Hematopoietic multipotent progenitor cell (in vitro differentiated cells): Measurements from ENCODE around the gene SERPINE1. TPM values are rescaled to one million over a fixed set of nuclear protein-coding genes. Genes with fewer than 3 reads are reported as not detected.
"Not testable (repeated sequence)": the region's sequence is repeated elsewhere in the genome, so short reads cannot be mapped to it uniquely, and the experiment has no call there.

Source experiments
- DNase-seq, 3 donors: peaks; one replicate each; pipeline ENCODE4 v3.0.0-alpha.2; 2011 to 2015; ENCODE audit warnings: low read depth in 2 of 3, low spot score in 2 of 3
- total RNA-seq: library from RNA; depleted of rRNA; stranded (reverse); fragments of >200 nt; gene quantifications from one replicate; pipeline ENCODE4 v1.2.3, GENCODE V29; 2012

The SERPINE1 gene
- total RNA-seq, 1 donor: 14.8 TPM

DNA sequence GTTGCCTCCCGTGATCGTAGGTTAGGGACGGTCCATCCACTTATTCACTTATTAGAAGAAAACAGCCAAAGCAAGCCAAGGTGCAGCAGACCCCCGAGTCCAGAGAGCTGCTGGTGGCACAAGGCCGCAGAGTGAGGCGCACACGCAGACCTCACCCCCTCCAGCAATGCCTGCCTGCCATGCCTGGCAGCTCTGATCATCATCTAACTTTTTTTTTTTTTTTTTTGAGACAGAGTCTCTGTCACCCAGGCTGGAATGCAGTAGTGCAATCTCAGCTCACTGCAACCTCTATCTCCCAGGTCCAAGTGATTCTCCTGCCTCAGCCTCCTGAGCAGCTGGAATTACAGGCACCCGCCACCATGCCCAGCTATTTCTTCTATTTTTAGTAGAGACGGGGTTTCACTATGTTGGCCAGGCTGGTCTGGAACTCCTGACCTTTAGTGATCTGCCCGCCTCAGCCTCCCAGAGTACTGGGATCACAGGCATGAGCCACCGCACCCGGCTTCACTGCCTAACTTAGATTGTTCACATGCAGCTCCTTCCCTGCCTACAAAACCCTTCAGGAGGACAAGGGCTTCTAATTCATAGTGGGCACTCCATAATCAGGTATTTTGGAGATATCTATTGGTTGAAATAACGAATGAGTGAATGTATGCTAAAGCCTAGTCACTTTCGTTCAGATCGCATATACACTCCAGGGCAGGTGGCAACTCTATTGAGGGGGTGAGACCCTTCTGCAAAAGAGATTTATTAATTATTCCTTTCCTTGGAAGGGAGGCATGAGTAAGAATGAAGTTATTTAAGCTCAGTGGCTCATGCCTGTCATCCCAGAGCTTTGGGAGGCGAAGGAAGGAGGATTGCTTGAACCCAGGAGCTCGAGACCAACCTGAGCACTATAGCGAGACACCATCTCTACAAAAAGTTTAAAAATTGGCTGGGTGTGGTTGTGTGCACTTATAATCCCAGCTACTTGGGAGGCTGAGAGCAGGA is 25.8 kb upstream of the SERPINE1 start:
- DNase-seq: no peak

DNA sequence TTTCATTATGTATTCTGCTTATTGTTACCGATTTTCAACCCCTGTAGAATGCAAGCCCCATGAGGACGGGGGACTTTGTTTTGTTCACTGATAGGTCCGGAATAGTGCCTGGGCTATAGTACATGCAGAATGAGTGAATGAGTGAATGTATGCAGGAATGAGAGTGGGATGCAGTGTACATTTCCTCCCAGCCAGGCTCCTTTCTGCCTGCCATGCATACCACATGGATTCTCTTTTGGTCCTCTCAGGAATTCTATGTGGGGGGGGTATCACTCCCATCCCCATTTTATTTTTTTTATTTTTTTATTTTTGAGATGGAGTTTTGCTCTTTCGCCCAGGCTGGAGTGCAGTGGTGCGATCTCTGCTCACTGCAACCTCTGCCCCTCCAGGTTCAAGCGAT is 24.9 kb upstream of the SERPINE1 start:
- DNase-seq: no peak

DNA sequence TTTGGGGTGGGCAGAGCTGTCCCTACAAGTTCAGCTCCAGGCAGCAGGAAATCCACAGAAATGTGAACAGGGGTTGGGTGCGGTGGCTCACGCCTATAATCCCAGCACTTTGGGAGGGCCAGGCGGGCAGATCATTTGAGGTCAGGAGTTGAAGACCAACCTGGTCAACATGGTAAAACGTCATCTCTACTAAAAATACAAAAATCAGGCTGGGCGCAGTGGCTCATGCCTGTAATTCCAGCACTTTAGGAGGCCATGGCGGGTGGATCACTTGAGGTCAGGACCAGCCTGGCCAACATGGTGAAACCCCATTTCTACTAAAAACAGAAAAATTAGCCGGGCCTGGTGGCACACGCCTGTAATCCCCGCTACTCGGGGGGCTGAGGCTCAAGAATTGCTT is 23.2 kb upstream of the SERPINE1 start:
- DNase-seq: not testable (repeated sequence)

DNA sequence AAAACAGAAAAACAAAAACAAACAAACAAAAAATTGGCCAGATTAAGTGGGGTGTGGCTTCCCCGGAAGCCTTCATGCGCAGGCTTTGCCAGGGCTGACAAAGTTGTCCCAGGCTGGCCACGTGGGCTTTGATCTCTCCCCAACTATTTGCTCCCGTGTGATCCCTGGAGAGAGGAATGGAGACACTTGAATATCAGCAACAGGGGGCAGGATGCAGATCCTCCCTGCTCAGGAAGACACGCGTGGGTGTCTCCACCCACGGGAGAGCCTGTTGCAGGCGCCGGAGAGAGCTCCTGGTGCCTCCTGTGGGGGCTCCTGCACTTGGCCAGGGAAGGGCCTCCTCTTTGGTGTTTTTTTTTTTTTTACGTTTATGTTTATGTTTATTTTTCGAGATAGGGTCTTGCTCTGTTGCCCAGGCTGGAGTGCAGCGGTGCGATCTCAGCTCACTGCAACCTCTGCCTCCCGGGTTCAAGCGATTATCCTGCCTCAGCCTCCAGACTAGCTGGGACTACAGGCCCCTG is 22.7 kb upstream of the SERPINE1 start:
- no peak for DNase-seq

DNA sequence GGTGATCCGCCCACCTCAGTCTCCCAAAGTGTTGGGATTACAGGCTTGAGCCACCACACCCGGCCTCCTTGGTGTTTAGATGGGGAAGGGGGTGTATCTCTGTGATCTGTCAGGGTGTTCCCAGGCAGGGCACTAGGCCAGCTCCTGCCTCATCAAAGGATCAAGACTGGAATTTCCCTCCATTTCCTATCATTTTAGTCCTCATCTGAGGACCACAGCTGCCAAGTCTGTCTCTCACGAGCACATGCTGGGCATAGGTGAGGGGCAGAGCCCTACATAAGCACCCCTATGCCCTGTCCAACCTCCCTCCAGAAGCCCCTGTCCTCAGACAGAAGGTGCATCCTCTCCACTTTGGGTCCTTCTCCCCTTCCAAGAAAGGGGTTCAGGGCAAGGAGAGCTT is 22.1 kb upstream of the SERPINE1 start:
- DNase-seq: no peak

DNA sequence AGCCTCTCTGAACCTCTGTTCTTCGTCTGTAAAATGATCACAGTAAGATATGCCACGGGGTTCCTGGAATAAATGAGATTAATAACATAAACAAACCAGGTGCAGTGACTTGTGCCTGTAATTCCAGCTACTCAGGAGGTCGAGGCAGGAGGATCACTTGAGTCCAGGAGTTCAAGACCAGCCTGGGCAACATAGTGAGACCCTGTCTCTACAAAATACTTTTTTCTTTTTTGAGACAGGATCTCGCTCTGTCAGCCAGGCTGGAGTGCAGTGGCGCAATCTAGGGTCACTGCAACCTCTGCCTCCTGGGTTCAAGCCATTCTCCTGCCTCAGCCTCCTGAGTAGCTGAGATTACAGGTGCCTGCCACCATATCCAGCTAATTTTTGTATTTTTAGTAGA is 21.7 kb upstream of the SERPINE1 start:
- not testable (repeated sequence) for DNase-seq

DNA sequence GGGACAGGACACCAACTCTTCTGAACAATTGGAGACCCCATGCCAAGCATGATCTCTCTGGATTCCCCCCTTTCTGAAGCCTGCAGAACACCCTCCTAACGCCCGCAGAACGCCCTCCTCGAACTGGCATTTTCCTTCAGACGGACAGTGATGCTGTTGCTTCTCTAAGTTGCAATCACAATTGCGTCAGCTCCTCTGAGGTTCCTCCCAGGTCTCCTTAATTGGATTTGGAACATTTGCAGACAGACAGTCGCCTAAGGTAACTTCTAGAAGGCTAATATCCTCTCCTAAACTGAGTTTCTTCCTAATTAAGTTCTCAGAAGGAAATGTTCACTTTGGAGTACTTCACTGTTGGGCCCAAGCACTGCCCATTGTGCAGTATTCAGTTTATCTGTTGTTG is 20.5 kb upstream of the SERPINE1 start:
- DNase-seq: no peak

DNA sequence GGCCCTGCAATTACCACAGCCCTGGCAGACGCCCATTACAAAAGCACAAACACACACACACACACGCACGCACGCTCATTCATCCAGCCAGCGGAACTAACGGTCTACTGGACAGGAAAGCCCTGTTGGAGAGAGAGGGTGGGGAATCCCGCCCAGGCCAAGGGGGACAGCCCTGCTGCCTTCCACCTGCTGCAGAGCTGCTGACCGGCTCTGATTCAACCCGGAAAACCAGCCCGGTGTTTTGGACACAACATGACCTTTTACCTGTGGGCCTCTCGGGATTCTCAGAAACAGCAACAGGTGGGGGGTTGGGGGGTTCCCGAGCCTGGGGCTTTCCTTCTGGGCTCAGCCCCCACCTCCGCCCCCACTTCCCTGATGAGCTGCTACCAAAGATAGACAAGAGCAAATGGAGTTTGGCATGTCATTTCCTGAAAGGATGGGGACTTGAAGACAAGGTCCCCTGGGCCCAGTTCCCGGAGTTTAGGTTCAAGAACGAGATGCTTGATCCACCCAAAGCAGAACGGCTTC is 18.5 kb upstream of the SERPINE1 start:
- DNase-seq: no peak

DNA sequence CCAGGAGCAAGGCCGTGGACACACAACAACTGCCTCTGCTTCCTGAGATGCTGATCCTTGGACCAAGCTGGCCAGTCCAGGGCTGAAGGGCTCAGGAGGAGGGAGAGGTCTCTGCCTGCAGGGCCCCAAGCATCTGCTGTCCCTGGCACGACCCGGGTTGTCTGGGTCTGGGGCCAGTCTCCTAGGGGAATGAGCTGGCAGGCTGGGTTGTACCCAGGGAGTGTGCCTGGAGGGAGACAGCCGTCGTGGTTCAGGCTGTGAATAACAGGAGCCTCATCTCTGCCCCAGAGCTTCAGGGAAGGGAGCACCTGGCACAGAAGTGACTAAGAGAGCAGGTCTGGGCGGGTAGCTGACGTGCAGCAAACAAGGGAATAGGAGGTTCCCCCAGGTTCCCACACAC is 17.9 kb upstream of the SERPINE1 start:
- no peak for DNase-seq

DNA sequence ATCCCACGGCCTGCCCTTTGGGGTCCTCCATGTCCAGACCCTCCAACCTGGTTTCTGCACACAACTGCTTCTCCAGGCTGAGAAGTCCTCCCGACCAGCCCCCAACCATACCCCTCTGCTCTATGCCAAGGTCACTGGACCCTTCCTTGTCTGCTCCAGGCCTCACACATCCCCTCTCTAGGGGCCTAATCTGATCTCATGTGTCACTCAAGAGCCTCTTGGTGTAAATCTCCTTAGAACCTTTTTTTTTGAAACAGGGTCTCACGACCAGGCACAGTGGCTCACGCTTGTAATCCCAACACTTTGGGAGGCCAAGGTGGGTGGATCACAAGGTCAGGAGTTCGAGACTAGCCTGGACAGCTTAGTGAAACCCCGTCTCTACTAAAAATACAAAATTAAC is 17.5 kb upstream of the SERPINE1 start:
- no peak for DNase-seq

DNA sequence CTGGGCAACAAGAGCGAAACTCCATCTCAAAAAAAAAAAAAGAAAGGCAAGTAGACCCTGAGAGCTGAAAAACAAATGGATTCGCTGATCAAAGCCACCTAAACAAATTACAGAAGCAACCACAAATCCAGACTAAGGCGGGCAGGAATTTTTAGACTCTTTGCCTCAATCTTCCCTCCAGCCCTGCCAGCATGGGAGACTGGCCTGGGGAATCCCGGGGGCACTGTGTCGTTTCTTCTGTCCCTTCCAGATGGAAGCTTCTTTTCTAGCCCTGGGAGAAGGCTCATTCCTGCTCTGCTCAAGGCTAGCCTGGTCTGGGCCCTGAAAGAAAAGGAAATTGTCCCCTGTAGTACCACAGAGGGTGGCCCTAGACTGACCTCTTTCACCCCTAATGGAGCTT is 15.6 kb upstream of the SERPINE1 start:
- no peak for DNase-seq

DNA sequence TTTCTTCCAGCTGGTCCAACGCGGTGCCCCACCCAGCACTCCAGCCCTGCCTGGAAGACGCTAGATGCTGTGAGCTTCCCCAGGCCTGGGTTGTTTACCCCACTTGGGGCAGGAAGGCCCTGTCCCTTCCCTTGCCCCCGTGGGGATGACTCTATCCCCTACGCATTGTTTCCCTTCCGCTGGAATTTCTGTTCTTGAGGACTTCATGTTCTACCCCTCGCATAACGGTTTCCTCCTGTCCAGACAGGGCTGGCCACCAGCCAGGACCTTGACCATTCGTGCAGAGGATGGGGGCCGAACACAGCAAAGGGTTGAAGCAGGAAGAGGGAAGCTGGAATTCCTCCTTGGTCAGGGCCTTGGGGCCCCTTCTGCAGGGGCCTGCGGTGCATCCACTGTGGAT is 14.7 kb upstream of the SERPINE1 start:
- no peak for DNase-seq

DNA sequence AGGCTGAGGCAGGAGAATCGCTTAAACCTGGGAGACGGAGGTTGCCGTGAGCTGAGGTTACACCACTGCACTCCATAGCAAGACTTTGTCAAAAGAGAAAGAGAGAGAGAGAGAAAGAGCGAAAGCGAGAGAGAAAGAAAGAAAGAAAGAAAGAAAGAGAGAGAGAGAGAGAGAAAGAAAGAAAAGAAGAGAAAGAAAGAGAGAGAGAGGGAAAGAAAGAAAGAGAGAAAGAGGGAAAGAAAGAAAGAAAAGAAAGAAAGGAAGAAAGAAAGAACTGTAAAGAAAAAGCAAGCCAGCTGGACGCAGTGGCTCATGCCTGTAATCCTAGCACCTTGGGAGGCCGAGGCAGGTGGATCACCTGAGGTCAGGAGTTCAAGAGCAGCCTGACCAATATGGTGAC is 13.8 kb upstream of the SERPINE1 start:
- not testable (repeated sequence) for DNase-seq

DNA sequence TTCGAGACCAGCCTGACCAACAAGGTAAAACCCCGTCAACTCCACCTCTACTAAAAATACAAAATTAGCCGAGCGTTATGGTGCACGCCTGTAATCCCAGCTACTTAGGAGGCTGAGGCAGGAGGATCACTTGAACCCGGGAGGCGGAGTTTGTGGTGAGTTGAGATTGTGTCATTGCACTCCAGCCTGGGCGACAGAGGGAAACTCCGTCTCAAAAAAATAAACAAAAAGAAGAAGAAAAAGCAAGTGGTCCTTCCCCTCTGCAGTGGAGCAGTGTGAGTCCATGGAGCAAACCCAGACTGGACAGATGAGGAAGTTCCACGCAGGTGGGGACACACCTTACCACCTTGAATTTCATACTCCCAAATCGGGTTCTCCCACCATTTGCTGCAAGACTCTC is 13.1 kb upstream of the SERPINE1 start:
- DNase-seq: no peak

DNA sequence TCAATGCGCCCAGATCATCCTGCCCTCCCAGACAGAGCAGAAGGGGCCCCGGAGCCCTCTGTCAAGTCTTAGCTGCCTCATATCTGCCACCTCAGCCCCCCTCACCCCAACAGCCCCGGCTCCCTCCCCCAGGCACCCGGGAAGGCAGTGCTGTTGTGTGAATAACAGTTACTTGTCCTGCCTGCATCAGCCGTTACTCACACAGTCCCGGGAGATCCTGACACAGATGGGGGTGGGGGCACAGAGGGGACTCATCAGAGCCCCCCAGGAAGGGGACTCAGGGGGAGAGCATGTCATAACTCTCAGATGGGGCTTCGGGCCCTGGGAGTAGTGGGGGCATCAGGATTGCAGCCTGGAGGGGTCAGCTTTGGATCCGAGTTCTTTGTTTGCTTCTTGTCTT is 12.4 kb upstream of the SERPINE1 start:
- no peak for DNase-seq

DNA sequence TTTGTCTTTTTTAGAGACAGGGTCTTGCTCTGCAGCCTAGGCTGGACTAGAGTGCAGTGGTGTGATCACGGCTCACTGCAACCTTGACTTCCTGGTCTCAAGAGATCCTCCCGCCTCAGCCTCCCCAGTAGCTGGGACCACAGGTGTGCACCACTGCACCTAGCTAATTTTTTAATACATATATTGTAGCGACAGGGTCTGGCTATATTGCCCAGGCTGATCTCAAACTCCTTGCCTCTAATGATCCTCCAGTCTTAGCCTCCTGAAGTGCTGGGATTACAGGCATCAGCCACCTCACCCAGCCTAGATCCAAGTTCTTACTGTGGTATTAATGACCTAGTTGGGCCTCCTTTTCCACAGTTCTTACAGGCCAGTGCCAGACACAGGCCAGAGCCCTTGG is 11.7 kb upstream of the SERPINE1 start:
- no peak for DNase-seq

DNA sequence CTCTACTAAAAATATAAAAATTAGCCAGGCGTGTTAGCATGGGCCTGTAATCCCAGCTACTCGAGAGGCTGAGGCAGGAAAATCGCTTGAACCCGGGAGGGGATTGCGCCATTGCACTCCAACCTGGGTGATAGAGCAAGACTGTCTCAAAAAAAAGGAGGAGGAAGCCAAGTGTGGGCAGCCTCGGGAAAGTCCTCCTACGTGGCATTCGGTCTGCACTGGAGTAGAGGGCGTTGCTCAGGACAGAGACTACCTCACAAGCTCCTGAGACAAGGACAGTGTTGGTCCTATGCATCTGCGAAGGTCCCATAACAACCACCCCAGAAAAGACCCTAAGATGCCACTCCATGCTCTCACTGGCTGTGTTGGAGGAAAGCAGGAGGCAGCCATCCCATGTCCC is 10.0 kb upstream of the SERPINE1 start:
- no peak for DNase-seq

DNA sequence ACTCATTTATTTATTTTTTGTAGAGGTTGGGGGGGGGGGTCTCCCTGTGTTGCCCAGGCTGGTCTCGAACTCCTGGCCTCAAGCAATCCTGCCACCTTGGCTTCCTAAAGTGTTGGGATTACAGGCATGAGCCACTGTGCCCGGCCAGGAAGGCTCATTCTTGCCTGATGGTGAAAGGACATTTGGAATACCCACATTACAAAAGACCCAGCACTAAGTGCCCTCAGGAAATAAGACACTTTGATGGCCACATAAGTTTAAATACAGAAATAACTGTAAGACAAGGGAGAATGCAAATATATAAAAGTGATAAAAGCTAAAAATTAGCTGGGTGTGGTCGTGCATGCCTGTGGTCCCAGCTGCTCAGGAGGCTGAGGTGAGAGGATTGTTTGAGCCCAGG is 8.0 kb upstream of the SERPINE1 start:
- DNase-seq: no peak

DNA sequence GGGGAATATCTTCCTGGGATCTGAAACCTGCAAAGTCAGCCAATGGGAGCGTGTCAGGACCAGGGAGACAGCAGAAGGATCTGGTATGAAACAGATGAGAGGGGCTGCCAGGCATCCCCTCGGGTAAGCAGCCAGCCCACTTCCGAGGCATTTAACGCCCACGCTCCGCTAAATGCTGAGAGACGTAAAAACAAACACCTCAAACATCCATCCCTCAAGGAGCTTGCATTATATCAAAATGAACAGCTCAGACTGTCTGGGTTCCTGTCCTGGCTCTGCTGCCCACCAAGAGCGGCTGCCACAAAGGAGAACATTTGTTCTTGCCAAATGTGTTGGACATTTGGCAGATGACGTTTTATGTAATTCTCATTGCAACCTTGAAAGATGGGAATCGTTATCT is 7.0 kb upstream of the SERPINE1 start:
- no peak for DNase-seq

DNA sequence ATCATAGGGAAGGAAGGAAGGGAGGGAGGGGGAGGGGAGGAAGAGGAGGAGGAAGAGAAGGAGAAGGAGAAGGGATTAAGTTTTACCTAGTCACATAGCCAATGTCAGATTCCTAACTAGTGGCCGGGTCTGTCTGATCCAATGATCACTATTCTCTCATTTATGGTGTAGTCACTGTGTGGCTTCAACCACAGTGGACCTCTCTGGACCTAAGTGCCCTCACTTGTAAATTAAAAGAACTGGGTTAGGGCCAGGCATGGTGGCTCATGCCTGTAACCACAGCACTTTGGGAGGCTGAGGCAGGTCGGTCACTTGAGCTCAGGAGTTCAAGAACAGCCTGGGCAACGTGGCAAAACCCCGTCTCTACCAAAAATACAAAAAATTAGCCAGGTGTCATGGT is 6.6 kb upstream of the SERPINE1 start:
- no peak for DNase-seq

DNA sequence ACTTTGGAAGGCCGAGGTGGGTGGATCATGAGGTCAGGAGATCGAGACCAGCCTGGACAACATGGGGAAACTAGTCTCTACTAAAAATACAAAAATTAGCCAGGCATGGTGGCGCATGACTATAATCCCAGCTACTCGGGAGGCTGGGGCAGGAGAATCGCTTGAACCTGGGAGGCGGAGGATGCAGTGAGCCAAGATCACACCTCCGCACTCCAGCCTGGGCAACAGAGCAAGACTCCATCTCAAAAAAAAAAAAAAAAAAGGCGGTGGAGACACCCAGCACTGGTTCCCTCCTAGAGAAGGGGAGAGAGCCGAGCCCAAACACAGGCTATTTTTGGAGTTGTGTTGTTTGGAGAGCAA is 5.3 kb upstream of the SERPINE1 start:
- not testable (repeated sequence) for DNase-seq
